HG02678 (cell line): Measurements from ENCODE around the gene RCBTB1.
A peak's percentile ranks its signal among the peaks of the same experiment; 100 is the strongest.
"Not testable (repeated sequence)": the region's sequence is repeated elsewhere in the genome, so short reads cannot be mapped to it uniquely, and the experiment has no call there.

Source experiments
- ATAC-seq: cut with Tn5 transposase; IDR thresholded peaks from one replicate; pipeline ENCODE4 v1.9.1; 2021; ENCODE audit warnings: mild to moderate bottlenecking, moderate library complexity; ENCODE audit not compliant: unreplicated experiment

The RCBTB1 gene

GRCh38 chr13:49585220-49586157, at the start of gene RCBTB1:
Gene RCBTB1 (minus strand): TSS chr13:49585558. CDS start chr13:49567279, 18,279 bp downstream.
- peak; percentile 94 for ATAC-seq

DNA sequence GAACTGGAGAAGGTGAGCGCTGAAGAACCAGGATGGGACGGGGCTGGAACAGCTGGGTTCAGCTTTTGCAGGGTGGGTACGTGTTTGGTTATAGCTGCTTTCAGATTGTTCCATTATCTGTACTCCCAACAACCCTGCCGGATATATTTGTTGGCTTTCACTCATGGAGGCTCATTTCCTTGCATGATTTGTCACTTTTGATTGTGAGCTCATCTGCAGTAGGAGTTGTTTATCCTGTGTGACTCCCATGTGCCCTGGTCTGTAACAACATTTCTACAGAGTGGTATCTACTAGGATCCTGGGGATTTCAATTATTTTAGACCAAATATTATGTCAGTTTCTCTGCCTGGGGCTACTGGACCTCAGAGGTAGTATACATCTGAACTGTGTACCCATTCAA, 48.4 kb upstream of the RCBTB1 start:
- no peak for ATAC-seq

DNA sequence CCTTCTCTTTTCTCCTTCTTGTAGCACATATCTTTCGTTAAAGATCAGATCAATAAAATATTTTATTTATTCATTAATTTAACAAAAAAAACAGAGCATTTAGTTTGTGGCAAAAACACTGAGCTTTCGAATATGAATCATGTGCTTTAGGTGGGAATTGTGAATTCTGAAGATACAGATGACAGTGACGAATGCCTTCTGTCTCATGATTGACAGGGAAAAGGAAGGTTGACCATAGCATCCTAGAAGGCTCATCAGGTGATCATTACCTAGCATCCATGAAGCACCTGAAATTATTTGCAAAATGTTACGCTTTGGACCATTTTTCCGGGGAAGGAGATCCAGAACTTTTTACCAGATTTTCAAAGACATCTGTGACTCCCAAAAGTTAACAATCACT, 46.8 kb upstream of the RCBTB1 start:
- no peak for ATAC-seq

DNA sequence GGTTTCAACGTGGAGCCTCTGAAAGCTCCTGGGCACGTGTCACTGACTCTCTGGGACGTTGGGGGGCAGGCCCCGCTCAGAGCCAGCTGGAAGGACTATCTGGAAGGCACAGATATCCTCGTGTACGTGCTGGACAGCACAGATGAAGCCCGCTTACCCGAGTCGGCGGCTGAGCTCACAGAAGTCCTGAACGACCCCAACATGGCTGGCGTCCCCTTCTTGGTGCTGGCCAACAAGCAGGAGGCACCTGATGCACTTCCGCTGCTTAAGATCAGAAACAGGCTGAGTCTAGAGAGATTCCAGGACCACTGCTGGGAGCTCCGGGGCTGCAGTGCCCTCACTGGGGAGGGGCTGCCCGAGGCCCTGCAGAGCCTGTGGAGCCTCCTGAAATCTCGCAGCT, 45.2 kb upstream of the RCBTB1 start:
- no peak for ATAC-seq

GRCh38 chr13:49629947-49630346, 44.6 kb upstream of the RCBTB1 start:
- no peak for ATAC-seq

- ATAC-seq = no peak
These were observed 44.0 kb upstream of the RCBTB1 start for GRCh38 chr13:49629196-49629938.

DNA sequence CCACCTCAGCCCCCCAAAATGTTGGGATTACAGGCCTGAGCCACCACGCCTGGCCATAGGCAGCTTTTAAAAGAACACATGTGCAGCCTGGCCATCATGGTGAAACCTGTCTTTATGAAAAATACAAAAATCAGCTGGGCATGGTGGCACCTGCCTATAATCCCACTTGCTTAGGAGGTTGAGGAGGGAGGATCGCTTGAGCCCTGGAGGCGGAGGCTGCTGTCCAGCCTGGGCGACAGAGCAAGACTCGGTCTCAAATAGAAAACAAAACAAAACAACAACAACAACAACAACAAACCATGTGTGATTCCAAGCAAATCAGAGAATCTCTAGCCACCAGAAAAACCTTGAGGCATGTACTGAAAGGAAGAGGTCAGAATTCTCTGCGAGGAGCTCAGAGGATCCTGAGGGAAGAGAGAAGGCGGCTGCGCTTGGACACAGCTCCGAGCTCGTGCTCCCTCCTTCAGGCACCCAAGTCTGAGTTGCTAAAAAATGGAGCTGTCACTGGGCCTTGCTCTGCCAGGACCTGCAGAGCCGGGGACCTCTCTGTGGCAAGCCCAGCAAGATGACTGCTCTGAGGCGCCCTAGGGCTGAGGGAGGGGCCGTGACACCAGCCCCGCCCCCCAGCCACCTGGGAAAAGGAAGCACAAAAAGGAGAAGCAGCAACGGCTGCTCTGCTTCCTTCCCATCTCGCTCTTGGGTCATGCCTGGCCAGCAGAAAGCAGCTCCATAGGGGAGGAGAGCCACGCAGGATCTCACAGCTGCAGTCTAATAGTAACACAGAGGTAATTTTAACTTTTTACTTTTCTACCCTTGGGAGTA, 42.7 kb upstream of the RCBTB1 start, which contains the start of gene ARL11:
ARL11 (plus strand) TSS at position 677 of the 822 bp plus-strand sequence. CDS start 1,941 bp downstream, outside the sequence.
- ATAC-seq = peak; percentile 92

- no peak for ATAC-seq
These were observed 40.2 kb upstream of the RCBTB1 start for GRCh38 chr13:49625392-49626079.

DNA sequence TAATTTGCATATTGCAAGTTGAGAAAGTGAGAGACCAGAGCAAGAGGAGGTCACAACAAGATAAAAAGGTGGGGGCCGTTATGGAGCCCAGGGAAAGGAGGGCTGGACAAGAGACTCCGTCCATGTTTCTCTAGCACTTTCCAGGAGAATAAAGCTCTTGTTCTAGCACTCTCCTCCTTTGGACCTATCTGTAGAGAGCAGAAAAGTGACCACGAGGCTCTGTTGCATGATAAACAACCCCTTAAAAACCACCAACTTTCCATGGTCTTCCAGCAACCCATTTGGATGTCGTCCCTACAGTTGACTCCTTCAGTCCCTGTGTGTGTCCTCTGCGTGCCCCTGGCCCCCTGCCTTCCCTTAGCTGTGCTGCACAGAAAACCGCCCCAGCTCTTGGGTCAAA, 38.9 kb upstream of the RCBTB1 start:
- no peak for ATAC-seq

GRCh38 chr13:49622174-49622946, 37.0 kb upstream of the RCBTB1 start:
- ATAC-seq = no peak

- peak; percentile 77 for ATAC-seq
These were observed 34.8 kb upstream of the RCBTB1 start for GRCh38 chr13:49620170-49620621.

GRCh38 chr13:49616676-49617065, 31.3 kb upstream of the RCBTB1 start:
- ATAC-seq = no peak

DNA sequence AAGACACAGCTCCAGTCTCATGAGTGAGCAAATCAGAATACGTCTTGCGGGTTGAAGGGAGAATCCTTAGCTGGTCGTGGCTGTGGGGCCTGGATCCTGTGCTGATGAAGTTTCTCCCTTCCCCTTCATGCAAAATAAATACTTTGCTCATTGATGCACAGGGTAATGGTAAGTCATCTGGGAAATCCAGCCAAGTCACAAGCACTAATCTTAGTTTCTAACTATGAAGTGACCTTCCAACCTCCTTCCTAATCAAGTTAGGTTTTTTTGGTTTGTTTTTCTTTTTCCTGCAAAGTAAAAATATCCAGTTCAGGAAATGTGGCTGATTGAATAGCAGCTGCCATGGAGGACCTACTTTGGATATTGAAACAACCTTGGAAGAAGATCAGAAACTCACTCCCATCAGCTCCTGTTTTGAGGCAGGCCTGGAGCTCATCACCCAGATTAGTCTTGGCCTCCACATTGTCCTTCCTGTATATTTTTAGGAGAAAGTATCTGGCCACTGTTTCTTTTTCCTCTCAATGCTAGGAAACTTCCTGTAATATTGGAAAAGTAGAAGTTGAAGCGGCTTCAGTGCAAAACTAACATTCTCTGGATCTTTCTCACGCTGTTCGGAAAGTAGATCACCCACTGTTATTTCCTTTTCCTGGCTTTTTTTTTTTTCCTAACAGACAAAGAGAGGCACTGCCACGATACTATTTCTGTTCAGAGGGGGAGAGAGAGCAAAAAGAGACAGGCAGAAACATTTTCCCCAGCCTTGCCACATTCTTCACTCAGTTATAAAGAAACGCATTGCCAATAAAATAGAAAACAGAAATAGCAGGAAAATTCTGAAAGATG, 30.7 kb upstream of the RCBTB1 start:
- no peak for ATAC-seq

DNA sequence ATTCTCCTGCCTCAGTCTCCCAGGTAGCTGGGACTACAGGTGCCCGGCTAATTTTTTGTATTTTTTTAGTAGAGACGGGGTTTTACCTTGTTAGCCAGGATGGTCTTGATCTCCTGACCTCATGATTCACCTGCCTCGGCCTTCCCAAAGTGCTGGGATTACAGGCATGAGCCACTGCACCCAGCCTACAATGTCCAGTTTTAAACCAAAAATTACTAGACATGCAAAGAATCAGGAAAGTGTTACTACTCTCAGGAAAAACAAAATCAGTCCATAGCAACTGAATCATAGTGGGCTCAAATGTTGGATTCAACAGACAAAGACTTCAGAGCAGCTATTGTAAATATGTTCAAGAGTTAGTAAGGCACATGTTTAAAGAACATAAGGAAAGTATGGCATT, 26.7 kb upstream of the RCBTB1 start:
- not testable (repeated sequence) for ATAC-seq

DNA sequence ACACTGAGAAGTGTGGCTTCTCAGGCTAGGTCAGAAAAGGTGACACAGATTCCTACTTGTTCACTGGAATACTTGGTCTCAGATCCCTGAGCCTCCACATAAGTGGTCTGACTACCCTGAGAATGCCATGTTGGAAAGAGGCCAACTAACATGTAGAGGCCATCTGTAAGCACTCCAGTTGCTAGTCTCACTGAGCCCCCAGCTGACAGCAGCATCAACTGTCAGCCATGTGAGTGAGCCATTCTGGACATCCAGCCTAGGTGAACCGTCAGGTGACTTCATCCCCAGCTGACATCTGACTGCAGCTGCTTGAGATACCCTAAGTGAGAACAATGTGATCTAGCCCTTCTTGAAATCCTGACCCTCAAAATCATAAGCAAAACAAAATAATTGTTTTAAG, 24.8 kb upstream of the RCBTB1 start:
- ATAC-seq = no peak

DNA sequence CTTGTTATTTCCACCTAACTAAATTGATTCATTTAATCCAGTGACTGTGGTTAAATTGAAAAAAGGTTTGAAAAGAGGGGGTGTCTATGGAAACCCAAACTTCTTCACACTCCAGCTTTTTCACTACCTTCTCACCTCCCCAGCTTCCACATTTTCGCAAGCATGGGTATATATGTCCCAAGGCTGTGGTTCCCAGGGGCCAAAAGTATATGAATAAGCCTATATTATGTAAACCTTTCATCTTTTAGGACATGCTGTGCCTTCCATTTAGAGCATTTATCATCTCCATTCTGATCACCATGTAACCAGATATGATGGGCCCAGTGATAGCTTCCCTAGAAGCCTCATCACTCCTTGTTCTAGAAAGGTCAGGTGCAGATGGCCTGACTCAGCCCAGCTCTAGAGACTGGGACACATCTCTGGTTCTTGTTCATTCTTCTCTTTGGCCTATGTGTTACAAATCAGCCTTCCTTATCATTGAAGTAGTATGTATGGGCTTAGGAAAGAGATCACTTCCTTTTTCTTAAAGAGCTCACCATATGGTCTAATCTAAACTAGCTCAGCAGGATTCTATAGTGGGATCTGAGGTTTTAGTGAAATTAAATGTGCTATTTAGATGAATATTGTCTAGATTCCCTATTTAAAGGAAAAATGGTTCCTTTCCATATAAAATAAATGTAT, 23.4 kb upstream of the RCBTB1 start:
- ATAC-seq = no peak

DNA sequence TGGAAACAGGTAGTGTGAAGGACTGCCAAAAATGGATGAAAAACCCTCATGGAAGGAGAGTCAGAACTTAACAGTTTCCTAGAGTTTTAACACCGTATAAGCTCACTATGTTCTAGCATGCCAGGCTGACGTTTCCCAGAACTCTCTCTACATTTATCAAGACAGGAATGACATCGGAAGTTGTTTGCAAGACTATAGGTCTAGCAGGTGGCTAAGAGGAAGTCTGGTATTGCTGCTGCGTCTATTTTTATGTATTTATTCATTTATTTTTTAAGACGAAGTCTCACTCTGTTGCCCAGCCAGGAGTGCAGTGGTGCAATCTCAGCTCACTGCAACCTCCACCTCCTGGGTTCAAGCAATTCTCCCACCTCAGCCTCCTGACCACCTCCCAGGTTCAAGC, 22.4 kb upstream of the RCBTB1 start:
- ATAC-seq = no peak
